ENCODE data around the gene SGMS2. TPM values are rescaled to one million over a fixed set of nuclear protein-coding genes. Genes with fewer than 3 reads are reported as not detected.

SGMS2 gene
- total and polyA plus RNA-seq, 10 of the 15 experiments (the other 5 are each of a cell fraction or from before 2014, with no cell fraction given): under 0.01 to 3.2 (median 0.17) TPM; not detected in 4

DNA sequence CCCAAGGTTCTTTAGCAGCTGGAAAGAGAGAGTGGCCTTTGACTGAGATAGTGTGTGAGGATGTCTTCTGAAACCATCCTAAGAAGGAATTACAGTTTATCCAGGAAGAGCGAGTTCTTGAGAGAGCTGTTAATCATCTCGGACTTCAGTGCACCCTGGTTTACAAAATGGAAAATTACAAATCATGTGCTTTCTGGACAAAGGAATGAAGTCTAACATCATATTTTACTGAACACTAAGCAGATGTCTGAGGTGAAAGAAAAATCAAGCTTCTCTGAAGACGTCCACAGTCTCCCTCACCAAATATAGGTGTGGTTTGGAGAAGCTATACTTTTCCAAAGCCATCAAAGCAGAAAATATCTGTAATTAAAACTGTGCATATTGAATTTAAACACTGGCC lies 75.8 kb downstream of the SGMS2 start (continued):
- TF ChIP-seq SMAD1 (IDR thresholded peaks at IDR 0.05; ENCODE audit: low read depth, partially characterized antibody) (no peak), BHLHE40 (IDR thresholded peaks at IDR 0.05; ENCODE audit: borderline replicate concordance in 1 of 2, low read depth in 2 of 2, low read length in 1 of 2) (no peak), SPI1 (IDR thresholded peaks at IDR 0.05; ENCODE audit: borderline replicate concordance, insufficient read depth, low read depth, low read length) (no peak), IRF4 (IDR thresholded peaks at IDR 0.05; ENCODE audit: low read depth, low read length) (no peak), NFYA (IDR thresholded peaks at IDR 0.05; ENCODE audit: borderline replicate concordance, low read depth, low read length) (no peak), SREBF2 (IDR thresholded peaks at IDR 0.05; ENCODE audit: low read length) (no peak)
- TF ChIP-seq, protein P1, sequence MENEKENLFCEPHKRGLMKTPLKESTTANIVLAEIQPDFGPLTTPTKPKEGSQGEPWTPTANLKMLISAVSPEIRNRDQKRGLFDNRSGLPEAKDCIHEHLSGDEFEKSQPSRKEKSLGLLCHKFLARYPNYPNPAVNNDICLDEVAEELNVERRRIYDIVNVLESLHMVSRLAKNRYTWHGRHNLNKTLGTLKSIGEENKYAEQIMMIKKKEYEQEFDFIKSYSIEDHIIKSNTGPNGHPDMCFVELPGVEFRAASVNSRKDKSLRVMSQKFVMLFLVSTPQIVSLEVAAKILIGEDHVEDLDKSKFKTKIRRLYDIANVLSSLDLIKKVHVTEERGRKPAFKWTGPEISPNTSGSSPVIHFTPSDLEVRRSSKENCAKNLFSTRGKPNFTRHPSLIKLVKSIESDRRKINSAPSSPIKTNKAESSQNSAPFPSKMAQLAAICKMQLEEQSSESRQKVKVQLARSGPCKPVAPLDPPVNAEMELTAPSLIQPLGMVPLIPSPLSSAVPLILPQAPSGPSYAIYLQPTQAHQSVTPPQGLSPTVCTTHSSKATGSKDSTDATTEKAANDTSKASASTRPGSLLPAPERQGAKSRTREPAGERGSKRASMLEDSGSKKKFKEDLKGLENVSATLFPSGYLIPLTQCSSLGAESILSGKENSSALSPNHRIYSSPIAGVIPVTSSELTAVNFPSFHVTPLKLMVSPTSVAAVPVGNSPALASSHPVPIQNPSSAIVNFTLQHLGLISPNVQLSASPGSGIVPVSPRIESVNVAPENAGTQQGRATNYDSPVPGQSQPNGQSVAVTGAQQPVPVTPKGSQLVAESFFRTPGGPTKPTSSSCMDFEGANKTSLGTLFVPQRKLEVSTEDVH (IDR thresholded peaks at IDR 0.05; ENCODE audit: low read depth, partially characterized antibody): no peak
- TF ChIP-seq, protein P2, sequence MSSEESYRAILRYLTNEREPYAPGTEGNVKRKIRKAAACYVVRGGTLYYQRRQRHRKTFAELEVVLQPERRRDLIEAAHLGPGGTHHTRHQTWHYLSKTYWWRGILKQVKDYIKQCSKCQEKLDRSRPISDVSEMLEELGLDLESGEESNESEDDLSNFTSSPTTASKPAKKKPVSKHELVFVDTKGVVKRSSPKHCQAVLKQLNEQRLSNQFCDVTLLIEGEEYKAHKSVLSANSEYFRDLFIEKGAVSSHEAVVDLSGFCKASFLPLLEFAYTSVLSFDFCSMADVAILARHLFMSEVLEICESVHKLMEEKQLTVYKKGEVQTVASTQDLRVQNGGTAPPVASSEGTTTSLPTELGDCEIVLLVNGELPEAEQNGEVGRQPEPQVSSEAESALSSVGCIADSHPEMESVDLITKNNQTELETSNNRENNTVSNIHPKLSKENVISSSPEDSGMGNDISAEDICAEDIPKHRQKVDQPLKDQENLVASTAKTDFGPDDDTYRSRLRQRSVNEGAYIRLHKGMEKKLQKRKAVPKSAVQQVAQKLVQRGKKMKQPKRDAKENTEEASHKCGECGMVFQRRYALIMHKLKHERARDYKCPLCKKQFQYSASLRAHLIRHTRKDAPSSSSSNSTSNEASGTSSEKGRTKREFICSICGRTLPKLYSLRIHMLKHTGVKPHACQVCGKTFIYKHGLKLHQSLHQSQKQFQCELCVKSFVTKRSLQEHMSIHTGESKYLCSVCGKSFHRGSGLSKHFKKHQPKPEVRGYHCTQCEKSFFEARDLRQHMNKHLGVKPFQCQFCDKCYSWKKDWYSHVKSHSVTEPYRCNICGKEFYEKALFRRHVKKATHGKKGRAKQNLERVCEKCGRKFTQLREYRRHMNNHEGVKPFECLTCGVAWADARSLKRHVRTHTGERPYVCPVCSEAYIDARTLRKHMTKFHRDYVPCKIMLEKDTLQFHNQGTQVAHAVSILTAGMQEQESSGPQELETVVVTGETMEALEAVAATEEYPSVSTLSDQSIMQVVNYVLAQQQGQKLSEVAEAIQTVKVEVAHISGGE (CRISPR knock-in tag; IDR thresholded peaks at IDR 0.05): no peak
